COR-L47 (cell line): Measurements from ENCODE around the gene SPATA24.
"Not testable (repeated sequence)": the region's sequence is repeated elsewhere in the genome, so short reads cannot be mapped to it uniquely, and the experiment has no call there.

Source experiments
- DNase-seq: peaks from one replicate; lab custom pipeline; 2025; lab: John Stamatoyannopoulos, UW

The SPATA24 gene

DNA sequence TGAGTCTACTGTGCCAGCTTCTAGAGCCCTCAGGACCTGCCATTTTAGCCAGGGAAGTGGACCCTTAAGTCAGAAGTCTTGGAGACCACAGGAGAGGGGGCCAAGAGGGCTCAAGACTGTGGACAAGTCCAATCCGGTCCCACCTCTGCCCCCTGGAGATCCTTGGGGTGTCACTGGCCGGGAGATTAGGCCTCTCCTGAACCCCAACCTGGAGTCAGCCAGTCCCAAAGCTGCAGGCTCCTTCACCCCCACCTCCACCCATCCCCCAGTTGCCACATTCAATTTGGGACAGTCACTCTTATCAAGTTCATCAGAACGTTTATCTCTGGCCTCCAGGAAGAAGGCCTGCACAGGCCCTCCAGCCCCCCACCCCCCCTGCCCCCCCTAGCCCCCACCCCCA, 21.1 kb downstream of the SPATA24 start:
- no peak for DNase-seq

DNA sequence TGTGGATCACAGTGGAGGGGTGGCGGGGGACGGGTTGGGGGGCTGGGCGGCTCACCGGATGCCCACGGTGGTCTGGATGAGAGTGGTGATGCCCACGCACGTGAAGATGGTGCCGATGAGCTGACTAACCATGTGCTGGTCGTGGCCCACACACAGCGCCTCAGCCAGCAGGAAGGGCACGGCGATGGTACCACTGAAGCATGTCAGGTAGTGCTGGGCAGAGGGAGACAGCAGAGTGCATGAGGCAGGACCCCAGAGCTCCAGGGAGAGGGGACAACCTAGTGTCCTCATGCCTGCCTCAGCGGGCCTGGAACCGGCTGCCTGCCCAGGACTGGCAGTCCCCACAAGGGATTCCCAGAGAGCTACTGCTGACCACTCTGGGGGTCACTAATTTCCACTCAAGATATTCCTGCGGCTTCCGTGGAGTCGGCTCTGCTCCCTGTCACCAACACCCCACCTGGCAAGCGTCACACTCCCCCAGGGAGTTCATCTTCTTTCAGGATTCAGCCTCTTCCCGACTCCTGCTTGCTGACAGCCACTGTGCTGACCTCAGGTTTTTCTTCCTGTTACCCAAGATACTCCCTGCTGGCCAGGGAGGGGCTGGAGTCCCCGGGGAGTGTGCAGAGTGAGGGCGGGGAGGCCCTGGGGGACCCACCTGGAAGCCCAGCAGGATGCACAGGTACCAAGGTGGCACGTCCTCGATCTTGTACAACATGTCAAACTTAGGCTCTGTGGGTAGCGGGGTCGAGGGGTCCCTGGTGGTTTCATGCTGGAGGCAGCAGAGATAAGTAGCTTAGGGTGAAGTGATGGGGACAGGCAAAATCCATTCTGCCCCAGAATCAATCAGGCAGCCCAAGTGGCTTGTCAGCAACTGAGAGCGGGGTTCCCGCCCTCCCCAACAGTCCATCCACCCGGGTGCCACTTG, 21.8 kb downstream of the SPATA24 start:
- DNase-seq = no peak

DNA sequence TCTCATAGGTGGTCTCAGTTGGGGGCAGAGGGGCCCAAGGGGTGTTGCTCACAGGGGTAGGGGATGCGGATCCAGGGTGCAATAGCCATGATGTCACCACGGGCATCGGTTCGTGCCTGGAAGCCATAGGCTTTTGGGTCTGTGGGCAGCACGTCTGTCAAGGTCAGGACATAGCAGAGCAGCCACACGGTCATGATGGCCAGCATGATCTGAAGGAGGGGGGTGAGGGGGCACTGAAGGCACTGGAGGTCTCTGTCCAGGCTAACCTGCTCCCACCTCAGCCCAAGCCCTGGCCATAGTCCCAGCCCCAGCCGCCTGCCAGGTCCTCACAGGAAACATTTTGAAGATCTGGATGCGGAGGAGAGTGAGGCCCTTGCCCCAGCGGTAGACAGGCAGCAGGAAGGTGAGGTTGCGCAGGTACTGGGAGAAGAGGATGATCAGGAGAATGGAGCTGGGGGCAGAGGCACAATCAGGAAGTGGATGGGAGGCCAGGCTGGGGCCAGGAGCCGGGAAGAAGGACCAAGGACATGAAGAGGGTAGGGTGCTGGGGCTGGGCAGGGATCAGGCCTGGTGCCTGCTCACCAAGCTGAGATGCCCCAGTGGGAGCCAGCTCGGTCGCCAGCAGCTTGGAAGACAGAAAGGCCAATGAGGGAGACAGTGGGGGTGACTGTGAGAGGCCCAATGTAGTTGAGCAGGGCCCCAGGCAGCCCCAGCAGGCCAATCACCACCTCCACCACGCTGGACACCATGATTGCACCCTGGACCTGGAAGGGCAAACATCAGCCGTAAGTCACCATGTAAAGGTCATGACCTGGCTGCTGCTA, 24.1 kb downstream of the SPATA24 start:
- DNase-seq = no peak

- no peak for DNase-seq
Measured at GRCh38 chr5:139378941-139379361, 24.9 kb downstream of the SPATA24 start.

DNA sequence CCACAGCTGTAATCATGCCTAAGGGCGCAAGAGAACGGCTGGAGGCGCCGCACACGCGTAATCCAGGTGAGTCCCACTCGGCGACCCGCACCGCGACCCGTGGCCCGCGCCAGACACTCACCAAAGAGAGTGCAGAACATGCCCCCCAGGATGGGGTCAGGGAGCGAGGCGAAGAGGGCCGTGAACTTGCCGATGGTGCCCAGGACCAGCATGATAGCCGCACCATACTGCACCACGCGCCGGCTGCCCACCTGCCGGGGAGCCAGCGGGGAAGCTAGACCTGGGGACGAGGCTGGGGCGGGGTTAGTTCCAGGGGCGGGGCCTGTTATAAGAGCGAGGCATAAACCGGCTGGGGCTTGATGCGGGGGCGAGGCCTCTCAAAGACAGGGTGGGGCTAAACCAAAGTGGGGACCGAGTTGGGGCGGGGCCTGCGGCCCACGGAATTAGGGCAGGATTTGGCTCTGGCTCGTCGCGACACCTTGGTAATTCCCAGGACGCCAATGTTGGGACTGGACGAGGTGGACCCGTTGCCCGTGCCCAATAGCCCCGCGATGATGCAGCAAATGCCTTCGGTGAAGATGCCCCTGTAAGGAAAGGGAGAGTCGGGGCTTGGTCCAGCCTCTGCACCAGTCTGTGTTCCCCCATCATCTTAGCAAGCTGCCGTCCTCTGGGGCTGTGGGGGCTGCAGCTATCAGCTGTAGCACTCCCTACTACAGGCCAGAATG, 25.6 kb downstream of the SPATA24 start:
- no peak for DNase-seq

GRCh38 chr5:139377226-139377625, 26.7 kb downstream of the SPATA24 start:
- DNase-seq = no peak

DNA sequence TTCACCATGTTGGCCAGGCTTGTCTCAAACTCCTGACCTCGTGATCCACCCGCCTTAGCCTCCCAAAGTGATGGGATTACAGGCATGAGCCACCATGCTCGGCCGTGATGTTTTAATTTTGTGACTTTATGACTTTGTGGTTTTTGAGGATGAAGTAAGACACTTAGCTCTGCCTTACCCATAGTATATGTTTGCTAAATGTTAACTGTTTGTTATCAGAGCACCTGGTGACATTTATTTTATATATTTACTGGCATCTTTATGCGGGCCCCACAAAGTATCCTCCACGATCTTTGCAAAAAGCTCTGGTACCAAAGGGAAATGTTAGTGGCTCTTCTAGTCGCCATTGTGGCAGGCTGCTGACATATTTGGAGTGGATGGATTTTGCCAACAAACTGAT, 27.5 kb downstream of the SPATA24 start:
- no peak for DNase-seq

DNA sequence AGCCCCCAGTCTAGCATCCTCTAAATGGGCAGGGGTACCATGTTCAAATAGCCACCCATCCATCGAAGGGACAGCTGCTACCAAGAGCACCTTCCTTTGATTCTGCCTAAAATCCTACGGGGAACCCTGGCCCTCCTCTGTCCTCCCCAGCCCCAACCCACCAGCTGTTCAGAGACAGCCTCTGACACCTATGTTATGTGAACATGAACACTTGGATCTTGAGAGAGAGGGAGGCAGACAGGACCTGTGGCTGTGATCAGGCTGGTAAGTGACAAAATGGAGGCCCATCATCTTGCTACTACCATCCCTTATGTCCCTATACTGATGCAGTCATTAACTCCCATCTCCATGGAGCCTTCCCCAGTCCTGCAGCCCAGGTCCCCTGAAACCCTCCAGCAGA, 29.0 kb downstream of the SPATA24 start:
- DNase-seq = no peak

GRCh38 chr5:139371482-139372435, 32.1 kb downstream of the SPATA24 start:
- no peak for DNase-seq

DNA sequence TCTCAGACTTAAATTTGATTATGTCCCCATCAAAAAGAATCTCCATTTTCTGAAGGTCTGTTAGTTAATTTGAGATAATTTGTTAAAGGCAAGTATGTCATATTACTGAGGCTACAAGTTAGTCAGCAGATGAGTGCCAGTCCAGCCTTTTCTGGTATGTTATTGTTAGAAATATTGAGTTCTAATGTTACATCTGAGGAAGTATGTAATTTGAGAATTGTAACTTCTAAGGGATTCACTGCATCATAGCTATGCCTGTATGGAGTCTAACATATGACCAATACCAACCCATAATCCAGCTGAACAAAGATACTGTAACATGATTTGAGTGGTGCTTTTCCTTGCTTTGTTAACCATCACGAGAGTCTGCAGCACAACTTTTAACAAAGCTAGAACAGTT, 34.7 kb downstream of the SPATA24 start:
- DNase-seq = no peak

GRCh38 chr5:139368613-139369012, 35.3 kb downstream of the SPATA24 start:
- DNase-seq = no peak

- no peak for DNase-seq
Measured at GRCh38 chr5:139364466-139364865, 39.4 kb downstream of the SPATA24 start.

- no peak for DNase-seq
Measured at GRCh38 chr5:139363937-139364336, 40.0 kb downstream of the SPATA24 start.

- DNase-seq = no peak
Measured at GRCh38 chr5:139361835-139362429, 42.0 kb downstream of the SPATA24 start.

DNA sequence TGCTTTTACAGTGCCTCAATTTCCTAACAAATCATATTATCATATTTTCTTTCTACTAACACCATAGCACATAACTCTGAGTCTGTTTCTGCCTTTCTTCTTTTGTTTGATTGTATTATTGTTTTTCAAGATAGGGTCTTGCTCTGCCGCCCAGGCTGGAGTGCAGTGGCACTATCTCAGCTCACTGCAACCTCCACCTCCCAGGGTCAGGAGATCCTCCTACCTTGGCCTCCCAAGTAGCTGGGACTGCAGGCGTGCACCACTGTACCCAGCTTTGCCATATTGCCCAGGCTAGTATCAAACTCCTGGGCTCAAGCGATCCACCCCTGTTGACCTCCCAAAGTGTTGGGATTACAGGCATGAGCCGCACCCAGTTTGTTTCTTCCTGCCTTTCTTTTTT, 43.5 kb downstream of the SPATA24 start:
- DNase-seq = no peak

DNA sequence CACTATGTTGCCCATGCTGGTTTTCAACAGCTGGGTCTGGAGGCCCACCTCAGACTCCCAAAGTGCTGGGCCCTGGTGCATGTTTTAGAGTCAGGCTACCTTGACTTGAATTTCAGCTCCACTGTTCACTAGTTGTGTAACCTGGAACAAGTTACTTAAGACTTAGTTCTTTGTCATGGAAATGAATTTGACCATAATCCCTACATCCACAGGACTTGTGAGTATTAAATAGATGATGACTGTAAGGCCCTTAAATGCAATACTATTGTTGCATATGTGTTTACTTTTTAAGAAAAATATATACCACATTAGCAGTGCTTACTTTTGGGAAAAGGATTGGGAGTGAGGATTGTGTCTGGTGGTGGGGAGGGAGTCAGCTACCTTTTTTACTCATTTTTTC, 45.8 kb downstream of the SPATA24 start:
- DNase-seq = no peak

- DNase-seq = not testable (repeated sequence)
Measured at GRCh38 chr5:139355900-139356299, 48.0 kb downstream of the SPATA24 start.

DNA sequence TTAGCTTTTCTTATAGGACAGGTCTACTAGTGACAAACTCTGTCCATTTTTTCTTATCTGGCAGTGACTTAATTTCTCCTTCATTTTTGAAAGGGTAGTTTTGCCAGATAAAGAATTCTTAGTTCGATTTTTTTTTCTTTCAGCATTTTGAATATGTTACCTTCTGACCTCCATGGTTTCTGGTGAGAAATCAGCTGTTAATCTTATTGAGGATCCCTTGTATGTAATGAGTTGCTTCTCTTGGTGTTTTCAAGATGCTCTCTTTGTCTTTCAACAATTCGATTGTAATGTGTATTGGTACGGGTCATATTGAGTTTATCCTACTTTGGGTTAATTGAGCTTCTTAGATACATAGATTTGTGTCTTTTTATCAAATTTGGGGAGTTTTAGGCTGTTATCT, 49.7 kb downstream of the SPATA24 start:
- DNase-seq = no peak

DNA sequence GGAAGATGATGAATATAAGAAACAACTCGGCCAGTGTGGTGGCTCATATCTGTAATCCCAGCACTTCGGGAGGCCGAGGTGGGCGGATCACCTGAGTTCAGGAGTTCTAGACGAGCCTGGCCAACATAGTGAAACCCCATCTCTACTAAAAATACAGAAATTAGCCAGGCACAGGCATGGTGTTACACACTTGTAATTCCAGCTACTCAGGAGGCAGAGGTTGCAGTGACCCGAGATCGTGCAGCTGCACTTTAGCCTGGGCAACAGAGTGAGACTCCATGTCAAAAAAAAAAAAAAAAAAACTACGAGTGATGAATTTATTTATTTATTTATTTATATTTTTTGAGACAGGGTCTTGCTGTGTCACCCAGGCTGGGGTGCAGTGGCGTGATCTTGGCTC, 56.0 kb downstream of the SPATA24 start:
- not testable (repeated sequence) for DNase-seq
